Loucy (cell line): ENCODE results near the gene KRTAP9-9.

Experiments used
- CTCF ChIP-seq: fragments of 200-600 bp; sonication (generic); conservative IDR thresholded peaks from 2 replicates; pipeline ENCODE4 v1.5.1; 2014; ENCODE audit warnings: mild to moderate bottlenecking, antibody characterized with exemption, low read length
- EZH2phosphoT487 ChIP-seq: fragments of 200-600 bp; IDR thresholded peaks from 2 replicates; pipeline ENCODE4 v1.6.1; 2018; ENCODE audit warnings: antibody characterized with exemption, mild to moderate bottlenecking, moderate library complexity, borderline replicate concordance

GRCh38 chr17:41304091-41304490 lies 48.9 kb downstream of the KRTAP9-9 start:
- TF ChIP-seq CTCF (no peak), EZH2phosphoT487 (no peak)
